GM19397 (cell line): ENCODE data around the gene NTM.

Experiments used
- ATAC-seq: cut with Tn5 transposase; IDR thresholded peaks from one replicate; pipeline ENCODE4 v1.9.1; 2021; ENCODE audit warnings: mild to moderate bottlenecking, moderate library complexity; ENCODE audit not compliant: unreplicated experiment

NTM gene

GRCh38 chr11:131682373-131683015 lies 312.1 kb downstream of the NTM start:
- no peak for ATAC-seq

- ATAC-seq = no peak
Observed at GRCh38 chr11:131683131-131683530, 312.7 kb downstream of the NTM start.

GRCh38 chr11:131683666-131684065 lies 313.3 kb downstream of the NTM start:
- ATAC-seq = no peak

- no peak for ATAC-seq
Observed at GRCh38 chr11:131684111-131685060, 314.0 kb downstream of the NTM start.

GRCh38 chr11:131685206-131685605 lies 314.8 kb downstream of the NTM start:
- no peak for ATAC-seq

- ATAC-seq = no peak
Observed at GRCh38 chr11:131685906-131686305, 315.5 kb downstream of the NTM start.

GRCh38 chr11:131686836-131687235 lies 316.4 kb downstream of the NTM start:
- no peak for ATAC-seq

- no peak for ATAC-seq
Observed at GRCh38 chr11:131687291-131688047, 317.1 kb downstream of the NTM start.

GRCh38 chr11:131688048-131688693 lies 317.8 kb downstream of the NTM start:
- ATAC-seq = peak; percentile 65

- ATAC-seq = no peak
Observed at GRCh38 chr11:131689049-131689925, 318.9 kb downstream of the NTM start.

- no peak for ATAC-seq
Observed at GRCh38 chr11:131690362-131690761, 319.9 kb downstream of the NTM start.

- ATAC-seq = no peak
Observed at GRCh38 chr11:131690776-131691175, 320.4 kb downstream of the NTM start.

GRCh38 chr11:131691181-131692041 lies 321.0 kb downstream of the NTM start:
- no peak for ATAC-seq

- ATAC-seq = no peak
Observed at GRCh38 chr11:131692151-131692550, 321.7 kb downstream of the NTM start.

- no peak for ATAC-seq
Observed at GRCh38 chr11:131692961-131693360, 322.5 kb downstream of the NTM start.

- no peak for ATAC-seq
Observed at GRCh38 chr11:131693756-131694155, 323.3 kb downstream of the NTM start.

GRCh38 chr11:131694526-131695424 lies 324.4 kb downstream of the NTM start:
- peak; percentile 95 for ATAC-seq

- ATAC-seq = no peak
Observed at GRCh38 chr11:131695889-131696429, 325.5 kb downstream of the NTM start.
